Stimulated activated CD8-positive, alpha-beta memory T cell treated with anti-CD3 and anti-CD28 coated beads, Interleukin-7, amount 100 ng/mL, for 48 hours (primary cell): Measurements from ENCODE around the gene RNF144A.

ENCODE experiments used
- DNase-seq, 2 donors: peaks; one replicate each; pipeline ENCODE4 v3.0.0-alpha.2; 2020; ENCODE audit warnings: low read depth in 1 of 2; ENCODE audit errors: extremely low read depth in 1 of 2

The RNF144A gene

GRCh38 chr2:7071154-7071553 is 153.9 kb downstream of the RNF144A start:
- no peak for DNase-seq

GRCh38 chr2:7071916-7072556 is 154.8 kb downstream of the RNF144A start:
- DNase-seq = no peak

DNA sequence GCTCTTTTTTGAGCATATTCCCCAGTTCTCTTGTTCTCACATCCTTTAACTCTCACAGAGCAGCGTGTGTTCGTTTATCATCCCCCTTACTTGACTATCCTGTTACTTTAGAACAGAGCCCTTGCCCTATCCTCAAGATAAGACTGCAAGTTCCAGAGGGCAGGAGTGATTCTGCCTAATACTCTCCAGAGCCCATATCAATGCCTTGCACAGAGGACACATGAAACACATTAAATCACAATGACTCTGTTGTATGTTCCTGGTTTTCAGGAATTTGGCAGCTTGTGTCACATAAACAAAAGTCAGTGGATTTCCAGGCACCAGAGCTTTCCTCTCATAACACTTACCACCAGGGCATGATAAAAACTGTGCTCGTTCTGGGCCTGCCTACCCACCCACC is 156.7 kb downstream of the RNF144A start:
- no peak for DNase-seq

DNA sequence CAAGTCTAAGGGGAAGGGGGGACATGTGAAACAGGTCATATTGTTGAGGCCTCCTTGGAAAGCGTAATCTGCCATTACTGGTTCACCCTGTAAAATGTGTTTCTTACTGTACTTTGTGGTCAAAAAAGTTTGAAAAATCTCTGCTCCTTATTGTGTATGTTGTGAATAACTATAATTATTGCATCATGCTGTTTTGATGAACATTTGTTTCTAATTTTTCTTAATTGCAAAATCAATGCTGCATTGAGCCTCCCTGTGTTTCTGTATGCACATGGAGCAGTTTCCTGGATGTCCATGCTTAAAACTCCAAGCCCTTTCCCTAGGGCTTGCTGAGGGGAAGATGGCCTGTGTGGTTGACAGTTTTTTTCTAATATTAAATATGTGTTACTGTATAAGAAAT is 158.6 kb downstream of the RNF144A start:
- no peak for DNase-seq

DNA sequence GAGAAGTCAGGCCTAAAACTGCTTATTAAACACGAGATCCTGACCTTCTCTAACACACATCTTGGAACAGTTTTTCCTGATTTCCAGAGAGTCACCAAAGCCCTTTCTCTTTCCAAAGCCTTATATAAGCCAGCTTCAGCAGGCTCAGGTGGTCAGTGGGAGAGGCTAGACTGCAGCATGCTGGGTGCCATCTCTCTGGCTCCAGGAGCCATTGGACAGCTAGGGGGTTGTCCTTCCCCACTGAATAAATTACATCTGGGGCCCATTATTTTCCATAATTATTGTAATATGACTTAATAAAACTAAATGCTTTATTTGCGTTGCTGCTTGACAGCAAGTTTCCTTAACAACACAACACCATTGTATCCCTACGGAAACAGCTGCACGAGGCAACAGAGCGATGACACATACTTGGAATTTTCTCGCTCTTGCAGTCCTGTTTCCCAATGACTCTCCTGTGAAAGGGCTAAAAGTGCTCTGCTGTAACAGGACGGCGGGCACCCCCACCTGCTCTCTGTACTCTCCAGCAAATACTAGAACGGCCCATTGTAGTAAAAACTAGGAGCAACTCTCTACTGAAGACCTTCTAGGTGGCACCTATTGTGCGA is 160.6 kb downstream of the RNF144A start:
- no peak for DNase-seq

DNA sequence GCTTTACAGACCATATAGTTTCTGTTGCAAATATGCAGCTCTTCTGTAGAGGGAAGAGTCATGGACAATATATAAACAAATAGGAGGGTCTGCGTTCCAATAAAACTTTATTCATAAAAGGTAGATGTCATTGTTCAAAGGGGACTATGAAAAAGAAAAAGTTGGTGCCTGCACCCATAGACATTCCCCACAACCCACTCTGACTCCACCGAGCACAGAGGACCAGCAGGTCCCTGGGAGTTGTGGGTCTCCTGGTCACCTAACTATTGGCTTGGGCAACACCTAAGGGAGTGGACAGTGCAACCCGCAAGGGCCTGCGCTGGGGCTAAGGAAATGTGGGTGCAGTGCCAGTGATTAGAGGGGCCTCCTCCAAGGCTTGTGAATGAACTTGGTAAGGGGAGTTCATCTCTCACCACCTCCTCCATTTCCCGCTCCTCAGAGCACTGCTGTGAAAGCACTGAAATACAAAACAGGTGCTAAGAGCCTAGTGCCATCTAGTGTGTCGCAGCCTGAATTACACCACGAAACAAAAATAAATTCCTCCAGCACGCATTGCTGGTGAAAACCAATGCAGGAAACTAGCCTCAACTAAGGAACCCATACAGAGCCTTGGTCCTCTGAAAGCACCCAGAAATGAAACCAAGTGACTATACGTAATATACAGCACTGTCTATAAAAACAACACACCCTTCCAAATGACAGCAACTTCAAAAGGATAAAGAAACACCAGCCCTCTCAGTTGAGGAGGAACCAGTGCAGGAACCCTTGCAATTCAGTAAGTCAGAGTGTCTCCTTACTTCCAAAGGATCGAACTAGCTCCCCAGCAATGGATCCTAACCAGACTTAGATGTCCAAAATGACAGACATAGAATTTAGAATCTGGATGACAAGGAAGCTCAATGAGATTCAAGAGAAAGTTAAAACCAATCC is 166.6 kb downstream of the RNF144A start:
- DNase-seq = no peak

GRCh38 chr2:7084601-7085000 is 167.4 kb downstream of the RNF144A start:
- DNase-seq = no peak

DNA sequence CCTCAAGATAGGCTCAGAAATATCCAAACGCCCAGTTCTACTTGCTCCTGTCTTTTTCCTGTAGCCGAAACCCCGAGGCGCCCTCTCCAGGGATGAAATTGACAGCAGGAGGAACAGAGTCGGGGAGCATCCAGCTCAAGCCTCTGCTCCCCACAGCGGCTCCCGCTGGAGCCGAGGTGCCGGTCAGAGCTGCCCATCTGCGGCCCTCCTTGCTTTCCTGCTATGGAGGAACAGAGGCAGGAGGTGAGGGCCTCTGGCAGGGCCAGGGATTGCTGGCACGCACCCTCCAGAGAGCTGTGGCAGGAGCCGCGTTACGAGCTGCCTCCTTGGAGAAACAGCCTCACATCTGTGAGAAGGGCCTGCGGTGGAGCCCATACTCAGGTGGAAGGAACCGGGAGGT is 172.1 kb downstream of the RNF144A start:
- no peak for DNase-seq

GRCh38 chr2:7089898-7090510 is 172.8 kb downstream of the RNF144A start:
- no peak for DNase-seq

- DNase-seq = no peak
Measured at GRCh38 chr2:7093376-7093775, 176.2 kb downstream of the RNF144A start.
